ENCODE results near the gene ETV5. TPM values are rescaled to one million over a fixed set of nuclear protein-coding genes. Genes with fewer than 3 reads are reported as not detected.

ETV5 gene
- total RNA-seq, 4 donors from 2014 or later, result 5.9 to 15.5 (median 9.7) TPM

GRCh38 chr3:186097663-186098451, 11.0 kb downstream of the ETV5 start:
- peaks cover 4 to 31% (median 16%) of the 10 kb centered on the region in 3 donors for H3K4me1 ChIP-seq
- no peaks in the 10 kb centered on the region for H3K9me3 ChIP-seq
- WGBS, 2 donors (ENCODE audit: low coverage in 1 of 2), result 3 to 8% methylated on average over 4 to 11 of the region's 16 CpGs
- H3K36me3 ChIP-seq, result no peaks in the 10 kb centered on the region
- H3K27ac ChIP-seq, result peak overlapping the region in 2 of 4 donors; percentile 47 to 52
- no peaks in the 10 kb centered on the region for H3K27me3 ChIP-seq
- H3K4me3 ChIP-seq, result peak overlapping the region; percentile 15 to 43
- TF ChIP-seq EP300 (IDR thresholded peaks at IDR 0.05) (no peak), CTCF (IDR thresholded peaks at IDR 0.05) (no peak)
- peak; percentile 67 for ATAC-seq

- Histone ChIP-seq H3K27ac (peak overlapping the region in 1 of 4 donors; percentile 47), H3K9me3 (no peaks in the 10 kb centered on the region), H3K4me1 (peaks cover 4 to 31% (median 16%) of the 10 kb centered on the region in 3 donors), H3K36me3 (no peaks in the 10 kb centered on the region), H3K4me3 (peak overlapping the region in 1 of 2 donors; percentile 43), H3K27me3 (no peaks in the 10 kb centered on the region)
- 21 to 35% methylated on average over 2 to 4 of the region's 4 CpGs for WGBS, 2 donors (ENCODE audit: low coverage in 1 of 2)
- no peak for ATAC-seq
- TF ChIP-seq EP300 (IDR thresholded peaks at IDR 0.05) (no peak), POLR2AphosphoS5 (IDR thresholded peaks at IDR 0.05) (no peak), CTCF (IDR thresholded peaks at IDR 0.05) (no peak)
Observed at GRCh38 chr3:186097317-186097662, 11.6 kb downstream of the ETV5 start.

- 83 to 85% methylated on average over 1 to 2 of the region's 2 CpGs for WGBS, 2 donors (ENCODE audit: low coverage in 1 of 2)
- TF ChIP-seq CTCF (IDR thresholded peaks at IDR 0.05), result no peak
- ATAC-seq, result no peak
- Histone ChIP-seq H3K36me3 (no peaks in the 10 kb centered on the region), H3K4me1 (peaks cover 4 to 31% (median 16%) of the 10 kb centered on the region in 3 donors), H3K4me3 (no peak overlapping the region), H3K9me3 (no peaks in the 10 kb centered on the region), H3K27ac (no peak overlapping the region), H3K27me3 (no peaks in the 10 kb centered on the region)
Observed at GRCh38 chr3:186096290-186096689, 12.6 kb downstream of the ETV5 start.

GRCh38 chr3:186095561-186096081, 13.3 kb downstream of the ETV5 start:
- 85 to 88% methylated on average over 7 to 8 of the region's 8 CpGs for WGBS, 2 donors (ENCODE audit: low coverage in 1 of 2)
- peak; percentile 54 for ATAC-seq

GRCh38 chr3:186094696-186095425, 14.0 kb downstream of the ETV5 start:
- peaks cover 4 to 31% (median 16%) of the 10 kb centered on the region in 3 donors for H3K4me1 ChIP-seq
- no peaks in the 10 kb centered on the region for H3K9me3 ChIP-seq
- no peaks in the 10 kb centered on the region for H3K36me3 ChIP-seq
- ATAC-seq, result no peak
- TF ChIP-seq POLR2A (IDR thresholded peaks at IDR 0.05) (no peak), EP300 (IDR thresholded peaks at IDR 0.05) (no peak), CTCF (IDR thresholded peaks at IDR 0.05) (no peak), POLR2AphosphoS5 (IDR thresholded peaks at IDR 0.05) (no peak)
- H3K4me3 ChIP-seq, result no peak overlapping the region
- no peak overlapping the region for H3K27ac ChIP-seq
- no peaks in the 10 kb centered on the region for H3K27me3 ChIP-seq
- WGBS, 2 donors (ENCODE audit: low coverage in 1 of 2), result 77 to 86% methylated on average over 7 of the region's 7 CpGs

More at GRCh38 chr3:186095561-186096081, 13.3 kb downstream of the ETV5 start:
- TF ChIP-seq POLR2A (IDR thresholded peaks at IDR 0.05) (no peak), EP300 (IDR thresholded peaks at IDR 0.05) (no peak)
- H3K9me3 ChIP-seq, result no peaks in the 10 kb centered on the region
- H3K4me3 ChIP-seq, result no peak overlapping the region
- H3K27me3 ChIP-seq, result no peaks in the 10 kb centered on the region
- no peaks in the 10 kb centered on the region for H3K36me3 ChIP-seq
- no peak overlapping the region for H3K27ac ChIP-seq
- H3K4me1 ChIP-seq, result peaks cover 4 to 31% (median 16%) of the 10 kb centered on the region in 3 donors
